ENCODE measurements around the gene MKX.

MKX gene, protein sequence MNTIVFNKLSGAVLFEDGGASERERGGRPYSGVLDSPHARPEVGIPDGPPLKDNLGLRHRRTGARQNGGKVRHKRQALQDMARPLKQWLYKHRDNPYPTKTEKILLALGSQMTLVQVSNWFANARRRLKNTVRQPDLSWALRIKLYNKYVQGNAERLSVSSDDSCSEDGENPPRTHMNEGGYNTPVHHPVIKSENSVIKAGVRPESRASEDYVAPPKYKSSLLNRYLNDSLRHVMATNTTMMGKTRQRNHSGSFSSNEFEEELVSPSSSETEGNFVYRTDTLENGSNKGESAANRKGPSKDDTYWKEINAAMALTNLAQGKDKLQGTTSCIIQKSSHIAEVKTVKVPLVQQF

DNA sequence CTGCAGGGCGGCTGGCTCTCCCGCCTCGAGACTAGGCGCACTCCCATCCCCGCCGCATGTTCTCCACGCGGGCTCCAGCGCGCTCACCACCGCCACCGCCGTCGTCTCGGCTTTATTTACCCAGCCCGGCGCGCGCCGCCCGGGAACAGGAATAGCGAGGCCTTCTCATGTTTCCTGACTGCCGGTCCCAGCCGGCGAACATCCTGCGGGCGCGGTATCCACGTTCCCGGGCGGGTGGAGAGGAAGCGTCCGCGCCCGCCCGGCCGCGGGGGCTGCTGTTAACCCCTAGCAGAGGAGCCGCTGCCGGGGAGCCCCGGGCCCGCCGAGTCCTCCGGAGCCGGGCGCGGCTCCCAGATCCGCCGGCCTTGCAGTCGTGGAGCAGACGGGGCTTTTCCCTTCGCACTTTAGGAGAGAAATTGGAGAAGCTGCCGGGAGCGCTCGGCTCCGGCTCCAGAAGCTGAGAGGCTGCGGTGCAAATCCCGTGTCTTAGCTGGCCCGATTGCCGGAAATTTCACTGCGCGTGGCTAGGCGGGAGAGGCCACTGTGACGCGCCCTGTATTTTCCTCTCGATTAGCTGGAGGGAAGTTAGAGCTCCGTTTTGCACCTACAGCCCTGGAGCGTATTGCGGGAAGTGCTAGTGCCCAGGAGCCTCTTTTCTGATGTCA lies at the start of gene MKX:
MKX (minus strand) TSS at position 88 of the 665 bp plus-strand sequence. CDS start 2,404 bp downstream, outside the sequence.
- DNase-seq (ENCODE audit: low read depth, low spot score), result no peak

DNA sequence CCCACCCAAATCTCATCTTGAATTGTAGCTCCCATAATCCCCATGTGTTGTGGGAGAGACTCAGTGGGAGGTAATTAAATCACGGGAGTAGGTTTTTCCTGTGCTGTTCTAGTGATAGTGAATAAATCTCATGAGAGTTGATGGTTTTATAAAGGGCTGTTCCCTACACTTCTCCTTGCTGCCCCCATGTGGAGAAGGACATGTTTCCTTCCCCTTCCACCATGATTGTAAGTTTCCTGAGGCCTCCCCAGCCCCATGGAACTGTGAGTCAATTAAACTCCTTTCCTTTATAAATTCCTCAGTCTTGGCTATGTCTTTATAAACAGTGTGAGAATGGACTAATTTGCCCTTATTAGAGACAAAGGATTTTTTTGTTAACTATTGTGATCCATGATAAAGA lies 48.5 kb upstream of the MKX start:
- DNase-seq (ENCODE audit: low read depth, low spot score), result no peak

DNA sequence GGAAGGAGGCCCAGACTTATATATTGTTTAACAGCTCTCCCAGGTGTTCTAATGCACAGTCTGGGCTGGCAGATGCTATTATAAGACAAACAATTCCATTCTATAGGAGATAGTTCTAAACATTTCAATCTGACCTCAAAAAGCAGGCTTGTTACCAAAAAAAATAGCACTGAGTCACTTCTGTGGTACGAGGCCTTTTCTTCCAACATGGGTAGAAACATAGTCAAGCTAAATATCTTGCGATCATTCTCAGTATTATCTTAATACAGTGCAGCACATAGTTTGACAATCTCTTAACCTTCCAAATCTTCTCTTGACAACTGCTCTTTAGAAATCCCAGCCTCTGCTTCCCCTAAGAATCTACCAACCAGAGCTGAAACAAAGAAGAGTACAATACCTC lies 46.6 kb upstream of the MKX start:
- no peak for DNase-seq (ENCODE audit: low read depth, low spot score)

DNA sequence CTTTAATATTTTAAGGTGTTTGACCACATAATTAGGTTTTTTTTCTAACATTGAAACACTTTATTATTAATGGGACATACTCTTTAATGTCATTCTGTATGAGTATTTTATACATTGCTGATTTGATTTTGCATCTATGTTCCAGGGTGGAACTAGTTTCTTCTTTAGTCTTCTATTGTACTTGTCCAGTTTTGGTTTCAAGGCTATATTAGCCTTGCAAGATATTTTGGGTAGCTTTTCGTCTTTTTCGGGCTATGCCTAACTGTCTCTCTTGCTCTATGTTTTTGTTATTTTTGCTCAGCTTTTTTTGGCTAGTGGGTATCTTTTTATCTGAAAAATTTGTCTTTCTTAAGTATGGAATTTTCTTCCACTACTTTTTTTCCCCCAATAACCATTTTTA lies 38.7 kb upstream of the MKX start:
- DNase-seq (ENCODE audit: low read depth, low spot score), result no peak

DNA sequence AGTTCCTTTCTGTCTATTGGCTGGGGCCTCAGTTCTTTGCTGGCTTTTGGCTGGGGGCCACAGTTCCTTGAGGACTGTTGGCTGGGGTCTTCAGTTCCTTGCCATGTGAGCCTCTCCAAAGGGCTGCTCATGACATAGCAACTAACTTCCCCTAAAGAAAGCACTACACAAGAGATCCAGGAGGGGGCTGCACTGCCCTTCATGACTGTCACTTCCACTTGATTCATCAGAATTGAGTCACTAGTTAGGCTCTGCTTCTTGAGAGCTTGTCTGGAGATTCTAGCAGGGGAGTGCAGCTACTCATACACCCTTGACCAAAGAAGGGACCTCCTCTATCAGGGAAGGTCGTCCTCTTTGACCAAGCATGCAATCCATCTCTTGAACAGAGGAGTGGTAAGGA lies 38.0 kb upstream of the MKX start:
- peak; percentile 1 for DNase-seq (ENCODE audit: low read depth, low spot score)

DNA sequence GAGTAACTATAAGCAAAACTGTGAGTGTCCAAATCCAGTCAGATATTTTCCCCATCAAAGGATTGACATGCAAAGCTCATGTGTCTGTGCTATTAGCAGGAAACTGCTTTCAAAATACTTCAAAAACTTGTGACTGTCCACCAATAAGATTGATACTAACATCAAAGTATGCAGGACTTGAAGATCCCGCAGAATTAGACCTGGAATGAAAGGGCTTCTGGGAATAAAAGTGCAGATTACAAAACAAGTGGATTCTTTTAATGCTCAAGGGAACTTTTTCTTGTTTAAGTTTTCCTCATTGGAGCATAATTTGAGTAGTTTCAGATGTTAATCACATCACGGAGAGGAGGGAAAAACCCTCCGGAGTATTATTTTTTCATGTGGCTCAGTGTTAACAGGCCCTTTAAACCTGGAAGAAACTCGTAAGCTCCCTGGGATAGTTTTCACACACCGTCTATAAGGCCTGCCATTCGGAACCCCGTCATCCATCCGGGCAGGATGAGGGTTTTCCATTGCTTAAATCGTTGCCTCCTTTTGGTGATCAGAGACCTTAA lies 33.9 kb upstream of the MKX start:
- no peak for DNase-seq (ENCODE audit: low read depth, low spot score)

DNA sequence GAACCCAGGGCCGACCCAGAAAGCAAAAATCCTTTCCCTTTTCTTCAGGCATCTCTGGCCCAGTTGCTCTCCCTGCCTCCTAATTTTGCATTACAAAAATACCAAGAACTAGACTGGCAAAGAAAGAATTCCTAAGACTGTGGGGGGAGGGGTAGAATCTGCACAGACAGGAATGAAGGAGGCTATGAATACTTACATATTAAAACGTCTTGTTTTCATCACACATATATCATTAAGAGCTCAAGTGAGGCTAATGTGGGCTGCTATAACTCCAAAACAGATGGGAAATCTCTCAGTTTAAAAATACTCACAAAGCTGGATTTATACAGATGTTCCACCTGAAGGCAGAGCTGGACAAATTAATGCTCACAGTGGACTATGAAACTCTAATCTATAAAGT lies 29.2 kb upstream of the MKX start:
- DNase-seq (ENCODE audit: low read depth, low spot score), result no peak

DNA sequence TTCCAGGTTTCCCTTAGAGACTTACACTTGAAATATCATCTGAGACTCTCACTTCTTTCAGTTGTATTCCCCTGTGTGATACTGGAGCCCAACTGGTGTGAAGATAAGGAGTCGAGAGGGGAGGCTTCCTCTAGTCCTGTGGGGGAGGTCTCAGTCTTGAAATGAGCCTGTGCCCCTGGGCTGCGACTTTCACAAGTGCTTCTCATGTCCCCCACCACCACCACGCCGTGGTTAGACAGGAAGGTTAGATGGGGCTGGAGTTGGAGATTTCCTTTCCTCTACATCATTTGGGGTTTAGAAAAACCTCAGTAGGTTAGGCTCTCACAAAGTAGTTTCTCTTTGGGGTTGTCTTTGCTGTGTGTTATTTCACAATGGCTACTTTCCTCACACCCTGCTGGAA lies 25.6 kb upstream of the MKX start:
- DNase-seq (ENCODE audit: low read depth, low spot score), result no peak

DNA sequence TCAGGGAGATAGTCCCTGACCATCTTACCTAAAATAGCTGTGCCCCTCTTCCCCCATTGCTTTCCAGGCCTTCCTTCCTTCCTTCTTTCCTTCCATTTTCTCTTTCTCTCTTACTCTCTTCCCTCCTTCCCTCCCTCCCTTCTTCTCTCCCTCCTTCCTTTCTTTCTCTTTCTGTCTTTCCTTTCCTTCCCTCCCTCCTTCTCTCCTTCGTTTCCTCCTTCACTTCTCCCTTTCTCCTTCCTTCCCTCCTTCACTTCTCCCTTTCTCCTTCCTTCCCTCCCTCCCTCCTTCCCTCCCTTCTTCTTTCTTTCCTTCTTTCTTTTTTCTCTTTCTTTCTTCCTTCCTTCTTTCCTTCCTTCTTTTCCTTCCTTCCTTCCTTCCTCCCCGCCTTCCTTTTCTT lies 24.6 kb upstream of the MKX start:
- DNase-seq (ENCODE audit: low read depth, low spot score), result no peak

DNA sequence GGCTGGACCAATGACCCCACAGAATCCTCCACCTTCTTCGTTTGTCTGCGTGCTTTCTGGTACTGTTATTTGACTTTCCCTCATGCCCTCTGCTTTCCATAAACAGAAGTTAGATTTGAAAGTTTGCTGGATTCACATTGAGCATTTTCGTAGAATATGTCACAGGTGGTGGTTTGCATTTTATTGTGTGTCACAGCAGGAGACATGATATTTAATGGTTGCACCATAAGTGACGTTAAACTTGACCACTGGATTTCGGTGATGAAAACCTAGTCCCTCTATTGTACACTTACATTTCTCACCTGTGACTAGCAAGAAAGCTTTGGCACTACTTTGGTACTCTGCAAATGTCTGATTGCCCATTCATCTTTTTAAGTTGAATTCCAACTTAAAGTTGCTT lies 15.2 kb upstream of the MKX start:
- DNase-seq (ENCODE audit: low read depth, low spot score), result no peak

DNA sequence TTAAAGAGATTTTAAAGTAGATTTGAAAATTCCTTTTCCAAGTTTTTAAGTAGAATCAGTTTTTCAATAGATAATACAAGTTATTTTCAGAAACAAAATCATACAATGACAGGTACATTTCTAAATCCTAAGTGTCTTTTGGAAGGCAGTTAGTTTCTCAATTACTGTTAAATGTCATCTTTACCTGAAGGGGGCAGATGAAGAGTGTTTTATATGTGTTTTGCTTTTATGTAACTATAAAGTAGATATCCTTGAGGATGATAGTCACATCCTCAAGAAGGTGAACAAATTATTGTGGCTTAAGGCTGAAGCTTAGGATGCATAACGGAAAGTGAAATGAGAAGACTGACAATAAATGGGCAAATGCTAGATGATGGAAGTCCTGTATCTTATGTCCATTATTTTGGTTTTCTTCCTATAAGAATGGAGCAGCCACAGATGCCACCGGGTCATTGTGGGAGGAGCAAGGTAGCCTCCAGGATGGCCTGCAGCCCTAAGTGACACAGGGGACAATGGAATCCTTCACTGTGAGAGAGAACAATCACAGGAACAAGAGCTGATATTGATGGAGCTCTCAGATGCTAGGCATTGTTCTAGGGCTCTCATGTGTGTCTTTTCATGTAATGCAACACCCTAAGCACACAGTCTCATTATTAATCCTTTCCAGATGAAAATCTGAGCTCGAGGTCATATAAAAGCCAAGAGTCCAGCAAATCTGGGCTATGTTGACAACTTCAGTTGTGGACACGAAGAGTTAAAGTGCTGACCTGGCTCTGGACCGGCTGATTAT lies 14.1 kb upstream of the MKX start:
- no peak for DNase-seq (ENCODE audit: low read depth, low spot score)

DNA sequence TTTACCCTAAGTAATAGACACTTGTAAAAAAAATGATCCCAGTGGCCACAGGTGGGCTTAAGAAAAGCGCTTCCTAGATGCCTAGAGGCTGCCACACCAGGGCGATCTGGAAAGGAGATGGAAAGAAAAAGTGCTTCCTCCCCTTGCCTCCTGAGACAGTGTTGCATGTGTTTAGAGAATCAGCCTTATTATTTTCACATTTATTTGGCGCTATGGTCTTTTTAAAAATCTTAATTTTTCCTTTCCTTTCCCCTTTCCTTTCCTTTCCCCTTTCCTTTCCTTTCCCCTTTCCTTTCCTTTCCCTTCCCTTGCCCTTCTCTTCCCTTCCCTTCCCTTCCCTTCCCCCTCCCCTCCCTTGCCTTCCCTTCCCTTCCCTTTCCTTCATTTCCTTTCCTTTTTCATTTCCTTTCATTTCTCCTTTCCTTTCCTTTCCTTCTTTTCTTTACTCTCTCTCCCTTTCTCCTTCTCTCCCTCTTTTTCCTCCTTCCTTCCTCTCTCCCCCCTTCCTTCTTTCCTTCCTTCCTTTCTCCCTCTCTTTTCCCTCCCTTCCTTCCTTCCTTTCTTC lies 7.1 kb upstream of the MKX start:
- DNase-seq (ENCODE audit: low read depth, low spot score), result no peak

DNA sequence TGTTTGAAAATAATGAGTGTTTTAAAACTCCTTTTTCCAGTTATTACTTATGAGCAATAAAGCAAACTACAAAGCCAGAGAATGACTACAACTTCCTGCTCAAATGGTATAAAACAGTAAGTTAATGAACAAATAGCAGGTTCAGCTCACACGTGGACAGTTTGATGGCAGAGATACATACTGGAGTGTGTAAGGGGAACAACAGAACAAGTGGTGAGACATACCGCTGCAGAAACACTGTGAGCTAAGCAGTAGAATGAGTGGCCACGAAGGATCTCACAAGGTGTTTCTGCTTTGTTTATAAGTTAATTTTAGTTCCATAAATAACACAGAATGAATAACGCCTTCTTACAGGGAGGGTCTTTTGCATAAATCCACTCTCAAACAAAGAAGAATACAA lies 3.0 kb upstream of the MKX start:
- DNase-seq (ENCODE audit: low read depth, low spot score), result no peak

DNA sequence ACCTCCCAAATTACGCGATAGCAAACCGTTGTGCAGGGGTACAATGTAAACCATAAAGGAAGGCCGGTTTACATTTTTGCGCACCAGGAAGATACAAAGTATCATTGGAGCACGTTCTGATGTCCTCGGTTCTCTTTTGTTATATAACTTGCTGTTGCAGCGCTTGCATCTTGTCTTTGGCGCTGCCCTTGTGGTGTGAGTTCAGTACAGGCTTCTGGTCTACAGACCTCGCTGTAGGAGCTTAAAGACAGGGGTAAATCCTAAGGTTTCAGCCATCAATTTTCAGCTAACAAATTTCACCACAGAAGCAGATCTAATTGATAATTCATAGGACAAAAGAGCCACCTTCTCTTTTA lies 1.5 kb upstream of the MKX start:
- DNase-seq (ENCODE audit: low read depth, low spot score), result no peak

DNA sequence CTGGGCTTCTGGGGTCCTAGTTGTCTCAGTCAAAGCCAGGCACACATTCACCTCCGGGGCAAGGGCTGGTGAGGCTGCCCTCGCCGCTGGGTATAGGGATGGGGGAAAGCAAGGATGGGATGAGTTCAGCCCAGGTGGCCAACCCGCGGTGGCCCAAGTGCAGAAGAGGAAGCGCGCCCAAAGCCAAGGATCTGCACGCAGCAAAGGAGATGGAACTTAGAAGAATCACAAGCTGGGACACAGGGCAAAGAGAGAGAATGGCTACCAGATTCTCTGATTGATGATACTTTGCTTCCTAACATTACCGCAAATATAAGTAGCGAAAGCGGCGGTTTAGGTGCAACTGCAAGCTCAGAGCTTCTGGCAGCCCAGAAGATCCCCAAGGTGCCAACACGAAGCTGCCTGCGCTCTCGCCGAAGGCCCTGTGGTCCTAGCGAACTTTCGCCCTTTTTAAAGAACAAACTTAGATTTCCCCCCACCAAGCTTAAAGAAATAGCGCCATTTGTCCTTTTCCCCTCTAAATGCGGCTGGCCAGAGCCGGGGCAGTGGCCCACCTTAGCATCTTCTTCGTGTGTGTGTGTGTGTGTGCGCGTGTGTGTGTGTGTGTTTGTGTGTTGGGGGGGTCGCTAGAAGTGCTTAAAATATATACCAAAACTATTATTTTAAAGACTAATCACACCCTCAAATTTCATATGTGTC lies 927 bp upstream of the MKX start:
- DNase-seq (ENCODE audit: low read depth, low spot score), result no peak

DNA sequence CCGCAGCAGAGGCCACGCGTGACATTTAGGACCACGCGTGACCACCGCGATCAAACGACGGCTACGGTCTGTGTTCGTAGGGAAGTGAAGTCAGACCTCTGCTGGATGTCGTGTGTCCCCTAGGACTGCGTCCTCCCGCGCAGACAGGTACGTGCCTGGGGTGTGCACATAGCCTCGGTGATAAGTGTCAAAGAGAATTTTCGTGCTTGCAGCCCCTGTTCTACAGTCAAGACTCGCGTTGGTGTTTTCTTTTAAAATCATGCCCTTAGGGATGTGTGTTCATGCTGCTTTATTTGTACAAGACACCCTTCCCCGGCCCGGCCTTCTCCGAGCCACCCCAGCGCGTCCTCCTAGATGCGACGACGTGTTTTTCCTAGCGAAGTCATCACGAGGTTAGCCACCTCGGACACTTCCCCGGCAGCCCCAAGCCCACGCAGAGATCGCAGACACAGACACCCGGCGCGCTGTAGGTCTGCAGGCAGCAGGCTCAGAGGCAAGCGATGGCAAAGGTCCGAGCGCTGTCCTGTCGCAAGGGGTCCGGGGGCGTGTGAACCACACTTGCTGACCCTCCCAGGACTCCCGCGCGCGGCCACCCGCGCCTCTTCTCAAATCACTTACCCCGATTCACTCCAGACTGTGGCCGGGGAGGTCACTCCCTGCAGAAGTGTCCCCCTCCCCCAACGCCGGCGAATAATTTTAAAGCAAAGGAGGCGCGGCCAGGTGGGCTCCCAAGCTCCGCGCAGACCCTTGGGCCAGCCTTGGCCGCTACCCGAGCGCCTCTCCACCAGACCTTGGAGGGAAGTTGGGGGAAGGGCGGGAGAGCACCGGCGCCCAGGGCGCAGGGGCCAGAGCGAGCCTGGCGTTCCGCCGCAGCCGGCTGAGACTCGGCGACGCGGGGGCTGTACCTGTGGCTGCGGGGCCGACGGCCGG lies 552 bp downstream of the MKX start:
- no peak for DNase-seq (ENCODE audit: low read depth, low spot score)

DNA sequence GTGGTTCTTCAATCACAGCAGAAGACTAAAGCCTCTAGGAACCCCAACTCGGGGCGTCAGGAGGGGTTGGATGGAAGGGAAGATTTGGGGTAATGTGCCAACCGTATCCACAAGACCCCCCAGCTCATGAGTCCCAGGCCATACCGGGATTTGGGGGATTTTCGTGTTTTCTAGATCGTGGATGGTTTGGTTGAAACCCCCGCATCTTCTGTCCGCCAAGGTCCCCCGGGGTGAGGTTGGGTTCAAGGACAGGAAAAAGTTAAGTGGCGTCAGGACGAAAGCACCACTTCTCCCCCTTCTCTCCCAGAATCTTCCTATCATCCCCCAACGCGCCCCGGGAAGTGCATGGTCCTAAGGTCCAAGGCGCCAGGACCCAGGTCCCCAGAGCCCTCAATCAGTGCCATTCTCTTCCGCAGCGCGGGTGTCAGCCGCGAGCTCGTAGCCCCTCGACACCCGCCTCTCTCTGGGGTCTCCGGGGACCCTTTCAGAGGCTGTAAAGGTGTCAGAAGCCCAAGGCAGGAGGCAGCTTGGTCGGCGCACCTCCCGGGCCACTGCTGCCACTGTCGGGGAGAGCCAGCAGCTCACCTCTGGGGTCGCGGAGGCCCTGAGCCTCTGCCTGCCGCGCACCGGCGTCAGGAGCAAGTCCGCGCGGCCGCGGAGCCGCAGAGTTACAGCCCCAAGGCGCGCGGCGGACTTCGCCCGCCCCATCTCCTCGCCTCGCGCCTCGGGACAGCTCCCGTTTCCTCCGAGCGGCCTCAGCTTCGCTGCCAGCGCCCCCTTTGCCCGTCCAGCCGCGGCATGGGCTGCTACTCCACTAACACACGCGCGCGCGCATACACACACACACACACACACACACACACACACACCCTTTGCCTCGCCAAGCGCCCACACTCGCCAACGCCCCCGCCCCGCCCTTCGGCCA lies 1.5 kb downstream of the MKX start:
- DNase-seq (ENCODE audit: low read depth, low spot score), result no peak

DNA sequence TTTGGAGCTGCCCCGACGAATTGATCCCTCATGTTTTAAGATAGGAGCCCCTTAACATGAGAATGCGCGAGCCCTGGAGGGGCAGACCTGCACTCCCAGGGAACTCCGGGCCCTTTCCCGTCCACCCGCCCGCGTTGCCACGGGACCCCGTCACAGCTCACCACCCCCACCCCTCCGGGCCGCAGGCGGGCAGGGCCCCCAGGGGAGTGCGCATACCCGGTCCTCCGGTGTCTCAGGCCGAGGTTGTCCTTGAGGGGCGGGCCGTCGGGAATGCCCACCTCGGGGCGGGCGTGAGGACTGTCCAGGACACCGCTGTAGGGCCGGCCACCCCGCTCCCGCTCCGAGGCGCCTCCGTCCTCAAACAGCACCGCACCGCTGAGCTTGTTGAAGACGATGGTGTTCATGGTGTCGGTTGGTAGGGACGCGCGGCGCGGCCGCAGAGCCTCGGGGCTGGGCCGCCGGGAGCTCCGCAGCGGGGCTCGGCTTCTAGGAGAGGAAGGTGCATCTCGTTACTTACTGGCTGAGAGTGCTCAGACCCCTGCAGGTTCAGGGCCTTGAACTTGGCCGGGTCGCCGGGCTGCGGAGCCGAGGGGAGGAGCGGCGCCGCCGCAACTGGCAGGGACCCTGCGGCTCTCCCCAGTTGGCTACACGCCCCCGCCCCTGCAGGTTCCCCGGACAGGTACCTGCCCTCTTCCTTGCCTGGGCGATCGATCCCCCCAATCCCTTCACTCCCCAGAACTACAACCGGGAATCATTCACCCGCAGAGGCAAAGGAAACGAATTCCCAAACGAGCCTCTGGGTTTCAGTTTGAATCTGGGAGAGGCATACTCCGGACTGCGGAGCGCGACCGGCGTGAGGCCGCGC lies 2.4 kb downstream of the MKX start:
- DNase-seq (ENCODE audit: low read depth, low spot score), result no peak
